CD4-positive, CD25-positive, alpha-beta regulatory T cell (primary cell): ENCODE results near the gene DOCK3. TPM values are rescaled to one million over a fixed set of nuclear protein-coding genes. Genes with fewer than 3 reads are reported as not detected.

Experiments
- ATAC-seq, 2 donors: fragments of 150-1000 bp; cut with Tn5 transposase; one replicate each; pipeline ENCODE4 v1.10.0; 2021; ENCODE audit warnings: low read depth in 2 of 2, moderate number of reproducible peaks in 2 of 2, moderate library complexity in 1 of 2
- DNase-seq, 3 donors: peaks; one replicate each; pipeline versions ENCODE4 v3.0.0 to v3.0.0-alpha.2; 2012 to 2022; ENCODE audit warnings: mixed read lengths in 1 of 3
- H3K27ac ChIP-seq: one replicate; pipeline ENCODE4 v1.7.0; 2013; ENCODE audit warnings: mild to moderate bottlenecking, low read length; ENCODE audit not compliant: insufficient read depth, poor library complexity, severe bottlenecking
- H3K27me3 ChIP-seq: one replicate; pipeline ENCODE4 v1.7.0; 2013; ENCODE audit warnings: low read length; ENCODE audit not compliant: control insufficient read depth, insufficient read depth
- H3K36me3 ChIP-seq: one replicate; pipeline ENCODE4 v1.7.0; 2013; ENCODE audit warnings: mild to moderate bottlenecking, low read length, moderate library complexity; ENCODE audit not compliant: control insufficient read depth, insufficient read depth
- H3K4me1 ChIP-seq: 2 replicates; pipeline ENCODE4 v1.7.0; 2013; ENCODE audit warnings: mild to moderate bottlenecking, low read length; ENCODE audit not compliant: insufficient read depth, control insufficient read depth, poor library complexity, severe bottlenecking
- H3K4me3 ChIP-seq: one replicate; pipeline ENCODE4 v1.7.0; 2013; ENCODE audit warnings: low read depth, mild to moderate bottlenecking, low read length, moderate library complexity
- H3K9me3 ChIP-seq, 2 experiments: 1 replicate in 1 of 2; 2 replicates in 1 of 2; pipeline ENCODE4 v1.7.0; 2013; ENCODE audit warnings: low read length in 2 of 2, mild to moderate bottlenecking in 1 of 2, moderate library complexity in 1 of 2; ENCODE audit not compliant: control insufficient read depth in 2 of 2
- H3K27ac Mint-ChIP-seq, 3 donors: one replicate each; pipeline ENCODE4 v1.8.0; 2020 to 2022; ENCODE audit warnings: mild to moderate bottlenecking in 3 of 3, mixed read lengths in 3 of 3, moderate library complexity in 2 of 3
- H3K27me3 Mint-ChIP-seq: one replicate; pipeline ENCODE4 v1.8.0; 2022; ENCODE audit warnings: mild to moderate bottlenecking, mixed read lengths
- H3K36me3 Mint-ChIP-seq: one replicate; pipeline ENCODE4 v1.8.0; 2020; ENCODE audit warnings: mixed read lengths
- H3K4me1 Mint-ChIP-seq, 4 donors: one replicate each; pipeline ENCODE4 v1.8.0; 2020 to 2022; ENCODE audit warnings: mixed read lengths in 4 of 4, mild to moderate bottlenecking in 1 of 4
- H3K4me3 Mint-ChIP-seq, 4 donors: one replicate each; pipeline ENCODE4 v1.8.0; 2020 to 2022; ENCODE audit warnings: mild to moderate bottlenecking in 4 of 4, mixed read lengths in 4 of 4, moderate library complexity in 3 of 4
- H3K9me3 Mint-ChIP-seq, 7 donors: one replicate each; pipeline ENCODE4 v1.8.0; 2020 to 2022; ENCODE audit warnings: mixed read lengths in 7 of 7, mild to moderate bottlenecking in 3 of 7, moderate library complexity in 2 of 7
- polyA plus RNA-seq, 4 donors: library from polyadenylated mRNA; unstranded; fragments of 300-500 nt; fragmentation: Illumina TruSeq; gene quantifications; one replicate each; pipeline ENCODE4 v1.2.3, GENCODE V29; 2021
- total RNA-seq: library from RNA; stranded (reverse); gene quantifications from one replicate; pipeline ENCODE4 v1.2.3, GENCODE V29; 2022

DOCK3 gene
- total and polyA plus RNA-seq, 5 donors from 2014 or later, result 0.03 to 0.35 (median 0.08) TPM

DNA sequence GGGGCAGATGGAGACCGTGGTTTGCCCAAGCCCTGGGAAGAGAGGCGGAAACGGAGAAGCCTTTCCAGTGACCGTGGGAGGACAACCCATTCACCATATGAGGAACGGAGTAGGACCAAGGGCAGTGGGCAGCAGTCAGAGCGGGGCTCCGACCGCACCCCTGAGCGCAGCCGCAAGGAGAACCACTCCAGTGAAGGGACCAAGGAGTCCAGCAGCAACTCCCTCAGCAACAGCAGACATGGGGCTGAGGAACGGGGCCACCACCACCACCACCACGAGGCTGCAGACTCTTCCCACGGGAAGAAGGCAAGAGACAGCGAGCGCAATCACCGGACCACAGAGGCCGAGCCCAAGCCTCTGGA is 718.4 kb downstream of the DOCK3 start:
- H3K27me3 ChIP-seq, result no peaks in the 10 kb centered on the region
- H3K36me3 Mint-ChIP-seq, result peaks cover 28% of the 10 kb centered on the region
- H3K27ac Mint-ChIP-seq, result peak overlapping the region in 2 of 3 donors; percentile 29 to 59
- peaks cover 0 to 76% (median 30%) of the 10 kb centered on the region in 4 donors for H3K4me1 Mint-ChIP-seq
- H3K4me3 Mint-ChIP-seq, result peak overlapping the region; percentile 59 to 92 (median 72)
- no peak overlapping the region for H3K4me3 ChIP-seq
- DNase-seq (no peak), ATAC-seq (no peak)
- H3K36me3 ChIP-seq, result peaks cover 61% of the 10 kb centered on the region
- H3K4me1 ChIP-seq, result peaks cover 56% of the 10 kb centered on the region
- no peaks in the 10 kb centered on the region for H3K9me3 ChIP-seq
- peak overlapping the region; percentile 82 for H3K27ac ChIP-seq
- peaks cover 0 to 3% (median 0%) of the 10 kb centered on the region in 7 donors for H3K9me3 Mint-ChIP-seq
- peaks cover 4% of the 10 kb centered on the region for H3K27me3 Mint-ChIP-seq

DNA sequence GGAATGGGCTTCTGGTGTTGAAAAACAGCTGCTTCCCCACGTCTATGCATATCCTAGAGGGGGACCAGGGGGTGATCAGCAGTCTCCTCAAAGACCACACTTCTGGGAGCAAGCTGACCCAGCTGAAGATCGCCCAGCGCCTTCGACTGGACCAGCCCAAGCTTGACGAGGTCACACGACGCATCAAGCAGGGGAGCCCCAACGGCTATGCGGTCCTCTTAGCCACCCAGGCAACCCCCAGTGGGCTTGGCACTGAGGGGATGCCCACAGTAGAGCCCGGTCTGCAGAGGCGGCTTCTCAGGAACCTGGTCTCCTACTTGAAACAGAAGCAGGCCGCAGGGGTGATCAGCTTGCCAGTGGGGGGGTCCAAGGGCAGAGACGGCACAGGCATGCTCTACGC is 718.8 kb downstream of the DOCK3 start:
- Histone ChIP-seq H3K27ac (peak overlapping the region; percentile 82), H3K4me3 (no peak overlapping the region), H3K36me3 (peaks cover 62% of the 10 kb centered on the region), H3K9me3 (no peaks in the 10 kb centered on the region), H3K4me1 (peaks cover 56% of the 10 kb centered on the region), H3K27me3 (no peaks in the 10 kb centered on the region)
- peaks cover 0 to 74% (median 29%) of the 10 kb centered on the region in 4 donors for H3K4me1 Mint-ChIP-seq
- peaks cover 0 to 3% (median 0%) of the 10 kb centered on the region in 7 donors for H3K9me3 Mint-ChIP-seq
- ATAC-seq, result no peak
- H3K36me3 Mint-ChIP-seq, result peaks cover 28% of the 10 kb centered on the region
- H3K27me3 Mint-ChIP-seq, result peaks cover 4% of the 10 kb centered on the region
- no peak for DNase-seq
- H3K4me3 Mint-ChIP-seq, result peak overlapping the region in 3 of 4 donors; percentile 61 to 92 (median 82)
- no peak overlapping the region for H3K27ac Mint-ChIP-seq

DNA sequence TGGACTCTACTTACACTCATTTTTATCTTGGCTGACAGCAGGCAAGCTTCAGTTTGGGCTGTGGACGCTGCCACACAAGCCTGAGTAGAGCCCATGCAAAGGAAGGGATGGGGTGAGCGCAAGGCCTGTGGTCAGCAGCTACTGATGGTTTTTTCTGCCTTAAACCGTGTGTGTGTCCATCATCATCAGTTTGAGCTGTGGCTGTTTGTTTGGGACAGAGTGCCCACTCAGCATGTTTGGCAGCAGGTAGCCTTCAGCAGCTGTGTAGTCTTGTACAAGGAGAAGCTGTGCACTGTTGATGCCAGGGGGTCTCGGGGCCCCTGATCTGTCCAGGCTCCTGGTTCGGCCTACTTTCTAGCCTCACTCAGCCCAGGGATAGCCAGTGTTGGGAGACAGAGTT is 719.8 kb downstream of the DOCK3 start:
- H3K4me3 Mint-ChIP-seq, result peak overlapping the region in 1 of 4 donors; percentile 92
- peaks cover 28% of the 10 kb centered on the region for H3K36me3 Mint-ChIP-seq
- H3K4me1 Mint-ChIP-seq, result peaks cover 0 to 65% (median 24%) of the 10 kb centered on the region in 4 donors
- H3K27ac ChIP-seq, result no peak overlapping the region
- H3K27me3 Mint-ChIP-seq, result peaks cover 4% of the 10 kb centered on the region
- H3K27me3 ChIP-seq, result no peaks in the 10 kb centered on the region
- no peaks in the 10 kb centered on the region for H3K9me3 ChIP-seq
- ATAC-seq, result no peak
- H3K27ac Mint-ChIP-seq, result peak overlapping the region in 2 of 3 donors; percentile 51 to 55
- no peak overlapping the region for H3K4me3 ChIP-seq
- peaks cover 46% of the 10 kb centered on the region for H3K4me1 ChIP-seq
- peaks cover 0 to 3% (median 0%) of the 10 kb centered on the region in 7 donors for H3K9me3 Mint-ChIP-seq
- no peak for DNase-seq
- H3K36me3 ChIP-seq, result peaks cover 66% of the 10 kb centered on the region

DNA sequence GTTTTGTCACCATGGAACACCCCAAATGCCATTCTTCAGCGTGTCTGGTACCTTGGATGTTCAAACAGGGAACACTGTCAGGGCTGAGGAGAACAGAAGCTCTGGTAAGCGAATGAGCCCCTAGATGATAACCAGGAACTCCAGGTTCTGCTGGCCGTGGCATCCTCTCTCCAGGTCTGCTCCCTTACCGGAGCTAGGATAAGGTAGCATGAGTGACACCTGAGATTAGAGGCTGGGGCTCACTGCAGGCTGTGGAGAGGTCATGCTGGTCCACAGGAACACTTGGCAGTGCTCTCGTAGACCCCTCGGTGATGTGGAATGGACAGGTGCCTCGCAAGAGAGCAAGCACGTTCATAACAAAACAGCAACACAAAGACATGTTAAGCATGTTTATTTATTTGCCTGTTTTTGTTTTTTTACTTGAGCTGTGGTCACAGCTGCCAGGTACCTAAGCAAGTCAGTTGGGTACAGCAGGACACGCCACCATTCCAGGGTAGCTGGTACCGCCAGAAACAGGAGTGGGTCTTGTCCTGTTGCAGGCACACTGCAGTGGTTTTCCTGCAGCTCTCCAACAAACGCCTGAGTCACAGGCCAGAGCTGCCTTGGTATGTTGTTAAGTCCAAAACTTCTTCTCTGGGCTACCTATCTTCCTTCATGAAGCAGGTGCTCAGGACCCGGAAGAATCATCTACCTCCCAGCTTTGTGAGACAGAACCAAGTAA is 720.9 kb downstream of the DOCK3 start:
- H3K4me3 ChIP-seq, result no peak overlapping the region
- DNase-seq (no peak), ATAC-seq (no peak)
- H3K9me3 ChIP-seq, result no peaks in the 10 kb centered on the region
- peaks cover 0 to 3% (median 0%) of the 10 kb centered on the region in 7 donors for H3K9me3 Mint-ChIP-seq
- peaks cover 70% of the 10 kb centered on the region for H3K36me3 ChIP-seq
- H3K27me3 Mint-ChIP-seq, result peaks cover 2% of the 10 kb centered on the region
- peak overlapping the region; percentile 19 for H3K27ac ChIP-seq
- peak overlapping the region in 1 of 4 donors; percentile 15 for H3K4me3 Mint-ChIP-seq
- H3K4me1 ChIP-seq, result peaks cover 38% of the 10 kb centered on the region
- H3K27ac Mint-ChIP-seq, result peak overlapping the region in 2 of 3 donors; percentile 47 to 61
- H3K4me1 Mint-ChIP-seq, result peaks cover 0 to 54% (median 21%) of the 10 kb centered on the region in 4 donors
- H3K27me3 ChIP-seq, result no peaks in the 10 kb centered on the region
- H3K36me3 Mint-ChIP-seq, result peaks cover 28% of the 10 kb centered on the region

DNA sequence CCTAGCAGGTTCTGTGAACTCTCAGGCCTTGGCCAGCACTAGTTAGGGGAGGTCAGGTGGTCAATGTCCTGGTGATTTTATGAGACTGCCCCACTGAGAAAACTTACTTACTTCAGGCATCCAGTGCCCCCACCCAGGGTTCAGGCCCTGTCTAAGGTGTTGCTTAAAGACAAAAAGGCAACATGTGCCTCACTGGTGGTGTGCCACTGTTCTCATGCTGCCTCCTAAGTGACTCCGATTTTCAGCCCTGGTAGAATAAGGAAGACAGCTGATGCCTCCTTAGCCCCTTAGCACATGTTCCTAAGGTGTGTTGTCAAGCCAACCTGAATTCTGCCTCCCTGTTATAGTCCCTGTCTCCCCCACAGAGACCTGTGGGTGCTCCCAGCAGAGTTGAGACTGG is 721.7 kb downstream of the DOCK3 start:
- Histone ChIP-seq H3K4me1 (peaks cover 36% of the 10 kb centered on the region), H3K4me3 (no peak overlapping the region), H3K36me3 (peaks cover 73% of the 10 kb centered on the region), H3K9me3 (no peaks in the 10 kb centered on the region), H3K27me3 (no peaks in the 10 kb centered on the region), H3K27ac (no peak overlapping the region)
- peaks cover 0 to 51% (median 21%) of the 10 kb centered on the region in 4 donors for H3K4me1 Mint-ChIP-seq
- H3K36me3 Mint-ChIP-seq, result peaks cover 28% of the 10 kb centered on the region
- H3K27ac Mint-ChIP-seq, result peak overlapping the region in 2 of 3 donors; percentile 47 to 61
- DNase-seq (no peak), ATAC-seq (no peak)
- peaks cover 0 to 3% (median 0%) of the 10 kb centered on the region in 7 donors for H3K9me3 Mint-ChIP-seq
- H3K4me3 Mint-ChIP-seq, result peak overlapping the region in 3 of 4 donors; percentile 21 to 52 (median 31)
- H3K27me3 Mint-ChIP-seq, result no peaks in the 10 kb centered on the region

DNA sequence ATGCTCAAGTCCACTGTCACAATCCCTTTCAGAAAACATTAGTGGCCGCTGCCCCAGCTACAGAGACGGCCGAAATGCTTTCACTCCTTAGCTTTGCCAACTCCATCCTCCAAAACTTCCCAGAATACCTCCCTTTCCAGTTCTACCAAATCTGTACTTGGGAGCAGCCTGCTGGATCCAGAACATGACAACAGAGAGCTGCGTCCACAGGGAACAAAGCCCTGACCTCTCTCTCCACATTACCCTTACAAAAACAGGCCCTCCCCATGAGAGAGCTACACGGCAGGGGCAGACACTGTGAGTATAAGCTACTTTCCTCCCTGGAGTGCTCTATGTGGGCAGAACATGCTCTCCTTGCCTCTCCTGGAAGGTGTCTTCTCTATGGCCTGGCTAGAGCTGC is 722.7 kb downstream of the DOCK3 start:
- DNase-seq (no peak), ATAC-seq (no peak)
- Mint-ChIP-seq H3K4me1 (peaks cover 0 to 48% (median 24%) of the 10 kb centered on the region in 4 donors), H3K4me3 (no peak overlapping the region), H3K36me3 (peaks cover 33% of the 10 kb centered on the region), H3K27ac (peak overlapping the region in 1 of 3 donors; percentile 61), H3K9me3 (peaks cover 0 to 3% (median 0%) of the 10 kb centered on the region in 7 donors), H3K27me3 (no peaks in the 10 kb centered on the region)
- Histone ChIP-seq H3K27me3 (no peaks in the 10 kb centered on the region), H3K9me3 (no peaks in the 10 kb centered on the region), H3K4me3 (no peak overlapping the region), H3K4me1 (peaks cover 29% of the 10 kb centered on the region), H3K36me3 (peaks cover 83% of the 10 kb centered on the region), H3K27ac (no peak overlapping the region)

DNA sequence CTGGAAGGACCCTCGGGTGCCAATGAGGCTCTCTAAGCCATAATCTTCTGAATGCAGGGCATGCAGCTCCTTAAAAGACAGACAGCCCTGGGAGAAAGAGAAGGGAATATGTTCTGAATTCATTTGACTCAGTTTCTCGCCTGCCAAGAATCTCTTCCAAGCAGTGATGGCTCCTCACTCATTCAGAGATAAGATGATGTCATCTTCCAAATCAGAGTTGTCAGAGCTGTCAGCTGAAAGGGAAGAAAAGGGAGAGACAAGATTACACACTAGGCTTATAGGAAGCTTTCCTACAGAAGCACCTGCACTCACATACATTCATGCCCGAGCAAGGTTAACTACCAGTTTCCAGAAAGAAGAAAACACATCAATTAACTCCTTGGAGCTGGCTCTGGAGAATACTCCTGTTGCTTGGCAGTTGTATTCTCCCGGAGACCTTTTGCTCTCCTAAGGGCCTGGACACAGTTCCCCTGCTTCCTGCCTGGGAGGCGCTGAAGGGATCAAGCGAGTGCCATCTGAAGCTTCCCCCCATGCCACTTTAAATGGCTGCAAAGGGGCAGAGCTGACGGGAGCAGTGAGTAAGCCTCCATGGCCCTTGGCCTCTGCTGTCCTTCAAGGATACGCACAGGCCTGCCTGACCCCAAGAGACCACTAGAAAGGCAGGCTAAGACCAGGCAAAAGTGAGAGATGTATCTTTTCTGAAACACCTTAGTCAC is 724.0 kb downstream of the DOCK3 start:
- Mint-ChIP-seq H3K9me3 (peaks cover 0 to 3% (median 0%) of the 10 kb centered on the region in 7 donors), H3K27ac (peak overlapping the region in 1 of 3 donors; percentile 88), H3K36me3 (peaks cover 41% of the 10 kb centered on the region), H3K27me3 (no peaks in the 10 kb centered on the region), H3K4me3 (peak overlapping the region in 1 of 4 donors; percentile 25), H3K4me1 (peaks cover 3 to 38% (median 30%) of the 10 kb centered on the region in 4 donors)
- no peak overlapping the region for H3K27ac ChIP-seq
- ATAC-seq (no peak), DNase-seq (no peak)
- no peaks in the 10 kb centered on the region for H3K9me3 ChIP-seq
- H3K4me1 ChIP-seq, result peaks cover 18% of the 10 kb centered on the region
- no peaks in the 10 kb centered on the region for H3K27me3 ChIP-seq
- peaks cover 85% of the 10 kb centered on the region for H3K36me3 ChIP-seq
- no peak overlapping the region for H3K4me3 ChIP-seq
